Activated CD4-positive, CD25-positive, alpha-beta regulatory T cell treated with anti-CD3 and anti-CD28 coated beads, Interleukin-2, amount 50 U/mL, for 16 hours (primary cell): Measurements from ENCODE around the gene GRID1.

ENCODE experiments used
- DNase-seq: peaks from one replicate; pipeline ENCODE4 v3.0.0-alpha.2; 2020; ENCODE audit warnings: low read depth, low spot score

Gene GRID1

GRCh38 chr10:86366033-86366901, at the start of gene GRID1:
Gene GRID1, minus strand, starts transcription at chr10:86366795.
- DNase-seq: no peak

DNA sequence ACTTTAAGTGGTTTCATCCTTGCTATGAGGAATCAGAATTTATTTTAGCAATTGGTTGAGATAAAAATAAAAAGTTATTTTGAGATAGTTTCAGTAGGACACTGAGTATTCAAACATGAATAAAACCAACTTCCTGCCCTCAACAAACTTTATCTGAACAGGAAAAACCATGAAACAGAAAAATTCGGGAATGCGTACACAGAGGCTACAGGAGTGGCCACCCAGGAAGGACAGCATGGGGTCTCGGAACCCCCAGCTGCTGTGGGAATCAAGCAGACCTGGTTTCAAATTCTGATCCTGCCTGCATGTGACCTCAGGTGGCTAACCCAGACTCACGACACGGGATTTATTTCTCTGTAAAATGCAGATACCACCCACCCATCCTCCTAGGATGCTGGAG, 49.0 kb upstream of the GRID1 start:
- no peak for DNase-seq

DNA sequence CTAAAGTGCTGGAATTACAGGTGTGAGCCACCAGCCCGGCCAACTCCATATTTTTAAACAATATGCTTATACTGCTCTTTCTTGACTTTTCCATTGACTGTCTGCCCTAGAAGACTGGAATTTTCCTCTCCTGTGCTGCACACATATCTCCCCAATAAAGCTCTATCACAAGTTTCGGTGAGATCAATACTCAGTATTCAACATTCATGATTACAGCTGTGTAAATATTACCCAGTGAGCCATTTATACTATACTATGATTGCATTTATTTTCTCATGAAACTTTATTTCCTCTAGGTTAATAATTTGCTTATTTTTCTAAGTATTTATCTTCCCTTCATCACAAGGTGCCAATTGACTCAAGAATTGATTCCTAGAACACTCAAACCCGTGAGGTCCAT, 48.5 kb upstream of the GRID1 start:
- no peak for DNase-seq

DNA sequence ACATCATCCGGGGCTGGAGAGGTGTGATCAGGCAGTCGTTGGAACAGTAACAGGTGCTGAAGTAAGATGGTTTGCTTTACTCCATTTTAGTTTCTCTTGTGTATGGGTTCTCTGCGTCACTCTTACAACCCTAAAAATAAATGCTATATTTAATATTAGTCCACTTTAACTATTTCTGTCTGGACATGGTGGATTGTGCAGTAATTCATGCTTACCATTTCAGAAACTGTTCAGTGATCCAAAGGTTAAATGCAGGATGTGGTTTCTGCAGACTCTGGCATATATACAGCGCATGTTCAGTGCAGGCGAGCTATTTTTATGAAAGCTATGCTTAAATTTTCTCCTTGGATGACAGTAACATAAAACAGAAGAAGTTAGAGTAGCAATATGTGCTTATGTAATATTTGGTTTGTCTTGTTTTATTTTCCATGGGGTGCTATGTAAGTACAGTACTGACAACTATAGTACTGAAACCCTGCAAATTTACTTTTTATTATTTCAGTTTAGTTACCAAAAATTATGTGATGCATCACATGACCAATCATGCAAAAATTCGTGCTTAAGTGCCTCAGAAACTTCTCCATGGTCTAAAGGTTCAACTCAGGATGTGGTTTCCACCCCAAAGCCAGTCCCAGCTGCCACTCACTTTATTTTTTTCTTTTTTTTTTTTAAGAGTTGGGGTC, 46.6 kb upstream of the GRID1 start:
- DNase-seq: no peak

DNA sequence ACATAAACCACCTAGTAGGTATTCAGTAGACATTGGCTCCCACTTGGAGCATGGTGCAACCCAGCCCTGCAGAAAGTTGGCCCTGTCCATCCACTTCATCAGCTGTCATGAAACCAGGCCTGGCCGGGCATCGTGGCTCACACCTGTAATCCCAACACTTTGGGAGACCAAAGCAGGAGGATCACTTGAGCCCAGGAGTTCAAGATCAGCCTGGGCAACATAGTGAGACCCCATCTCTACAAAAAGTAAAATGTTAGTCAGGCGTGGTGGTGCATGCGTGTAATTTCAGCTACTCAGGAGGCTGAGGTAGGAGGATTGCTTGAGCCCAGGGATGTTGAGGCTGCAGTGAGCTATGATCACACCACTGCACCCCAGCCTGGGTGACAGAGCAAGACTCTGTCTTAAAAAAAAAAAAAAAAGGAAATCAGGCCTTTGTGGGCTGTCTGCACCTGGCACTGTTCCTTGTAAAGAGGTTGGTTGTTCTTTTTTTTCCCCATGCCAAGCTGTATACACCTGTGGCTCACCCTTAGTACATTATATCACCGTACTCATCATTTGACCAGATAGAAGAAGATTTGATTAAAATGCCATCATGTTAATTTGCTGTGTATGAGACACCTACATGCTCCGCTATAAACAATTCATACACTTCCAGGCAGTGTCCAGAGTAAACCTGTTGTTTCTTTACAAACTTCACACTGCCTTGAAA, 45.4 kb upstream of the GRID1 start:
- no peak for DNase-seq

GRCh38 chr10:86411281-86411841, 44.8 kb upstream of the GRID1 start:
- no peak for DNase-seq

DNA sequence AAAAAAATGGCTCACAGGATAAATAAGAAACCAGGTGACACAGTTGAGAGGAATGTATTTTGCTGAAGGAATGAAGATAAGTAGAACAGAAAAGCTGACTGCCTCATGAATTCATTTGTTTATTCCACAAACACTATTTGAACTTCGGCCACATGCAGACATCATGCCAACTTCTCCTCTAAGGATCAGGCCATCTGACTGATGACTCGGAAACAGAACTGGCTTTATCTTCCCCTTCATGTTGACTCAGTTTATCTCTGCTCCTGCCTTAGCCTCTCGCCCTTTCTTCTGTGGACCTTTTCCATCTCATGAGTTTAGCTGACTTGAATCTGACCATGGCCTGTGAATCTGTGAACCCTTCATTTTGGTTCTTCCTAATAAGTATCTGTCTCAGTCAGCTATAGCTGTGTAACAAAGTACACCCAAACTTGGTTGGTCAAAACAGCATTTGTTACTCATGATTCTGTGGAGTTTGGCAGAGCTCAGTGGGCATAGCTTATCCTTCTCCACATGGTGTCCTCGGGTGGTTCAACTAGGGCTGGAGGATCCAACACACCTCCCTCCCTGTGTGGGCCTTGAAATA, 44.0 kb upstream of the GRID1 start:
- DNase-seq: no peak

DNA sequence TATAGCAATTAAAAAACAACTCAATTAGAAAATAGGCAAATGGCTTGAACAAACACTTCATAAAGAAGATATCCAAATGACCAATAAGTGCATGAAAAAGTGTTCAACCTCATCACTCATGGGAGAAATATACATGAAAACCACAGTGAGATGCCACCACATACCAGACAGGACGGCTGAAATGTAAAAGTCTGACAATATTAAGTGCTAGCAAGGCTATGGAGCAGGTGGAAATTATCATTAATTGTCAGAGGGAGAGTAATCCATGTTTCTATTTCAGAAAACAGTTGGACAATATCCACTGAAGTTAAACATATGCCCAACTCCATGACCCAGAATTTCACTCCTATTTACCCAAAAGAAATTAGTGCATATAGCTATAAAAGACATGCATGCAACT, 42.6 kb upstream of the GRID1 start:
- DNase-seq: no peak

DNA sequence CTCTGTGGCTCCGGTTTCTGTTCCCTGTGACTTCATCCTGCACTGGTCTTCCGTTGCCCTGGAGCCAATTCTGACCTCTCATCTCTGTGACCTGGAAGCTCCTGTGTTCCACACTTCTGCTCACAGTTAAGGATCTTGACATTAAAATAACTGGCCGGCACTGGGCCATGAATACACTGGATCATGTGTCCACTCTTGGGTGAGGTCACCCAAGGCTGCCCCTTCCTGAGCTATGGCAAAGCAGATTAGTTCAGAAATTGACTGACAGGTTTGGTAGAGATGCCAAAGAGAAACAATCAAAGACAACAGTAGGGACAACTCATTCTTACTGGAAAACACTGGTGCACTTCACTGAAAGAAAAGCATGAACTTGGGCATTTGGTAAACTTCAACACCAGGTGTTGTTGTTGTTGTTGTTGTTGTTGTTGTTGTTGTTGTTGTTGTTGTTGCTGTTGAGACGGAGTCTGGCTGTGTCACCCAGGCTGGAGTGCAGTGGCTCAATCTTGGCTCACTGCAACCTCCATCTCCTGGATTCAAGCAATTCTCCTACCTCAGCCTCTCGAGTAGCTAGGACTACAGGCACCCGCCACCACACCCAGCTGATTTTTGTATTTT, 36.7 kb upstream of the GRID1 start:
- no peak for DNase-seq

- no peak for DNase-seq
Measured at GRCh38 chr10:86402283-86402941, 35.8 kb upstream of the GRID1 start.

DNA sequence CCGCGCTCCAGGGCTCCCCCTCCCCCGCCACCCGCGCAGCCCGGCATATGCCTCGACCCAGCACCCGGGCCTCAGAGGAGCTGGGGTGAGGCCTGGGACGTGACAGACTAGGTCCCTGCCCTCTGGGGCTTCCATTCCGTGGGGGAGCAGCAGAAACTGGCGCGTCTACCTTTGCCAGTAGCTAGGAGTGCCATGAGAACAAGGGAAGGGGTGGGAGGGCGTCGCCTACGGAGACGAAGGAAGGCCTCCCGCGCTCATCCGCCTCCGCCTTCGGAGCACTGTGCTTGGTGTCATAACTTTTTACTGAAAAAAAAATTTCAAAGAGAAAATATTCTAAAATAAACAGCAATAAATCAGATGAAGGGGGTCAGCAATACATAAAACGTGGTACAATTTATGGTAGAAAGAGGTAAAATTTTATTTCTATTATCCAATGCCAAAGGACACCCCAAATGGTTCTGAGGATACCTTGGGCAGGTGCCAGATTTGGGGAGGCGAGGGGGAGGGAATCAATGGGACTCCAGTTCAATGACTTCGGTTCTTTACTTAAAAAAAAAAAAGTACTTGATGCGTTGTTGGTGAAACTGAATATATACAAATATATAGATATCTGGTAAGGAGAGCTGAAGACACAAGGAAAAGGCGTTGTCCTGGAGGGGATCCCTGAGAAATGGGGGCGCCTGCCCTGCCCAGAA, 35.1 kb upstream of the GRID1 start:
- DNase-seq: no peak

DNA sequence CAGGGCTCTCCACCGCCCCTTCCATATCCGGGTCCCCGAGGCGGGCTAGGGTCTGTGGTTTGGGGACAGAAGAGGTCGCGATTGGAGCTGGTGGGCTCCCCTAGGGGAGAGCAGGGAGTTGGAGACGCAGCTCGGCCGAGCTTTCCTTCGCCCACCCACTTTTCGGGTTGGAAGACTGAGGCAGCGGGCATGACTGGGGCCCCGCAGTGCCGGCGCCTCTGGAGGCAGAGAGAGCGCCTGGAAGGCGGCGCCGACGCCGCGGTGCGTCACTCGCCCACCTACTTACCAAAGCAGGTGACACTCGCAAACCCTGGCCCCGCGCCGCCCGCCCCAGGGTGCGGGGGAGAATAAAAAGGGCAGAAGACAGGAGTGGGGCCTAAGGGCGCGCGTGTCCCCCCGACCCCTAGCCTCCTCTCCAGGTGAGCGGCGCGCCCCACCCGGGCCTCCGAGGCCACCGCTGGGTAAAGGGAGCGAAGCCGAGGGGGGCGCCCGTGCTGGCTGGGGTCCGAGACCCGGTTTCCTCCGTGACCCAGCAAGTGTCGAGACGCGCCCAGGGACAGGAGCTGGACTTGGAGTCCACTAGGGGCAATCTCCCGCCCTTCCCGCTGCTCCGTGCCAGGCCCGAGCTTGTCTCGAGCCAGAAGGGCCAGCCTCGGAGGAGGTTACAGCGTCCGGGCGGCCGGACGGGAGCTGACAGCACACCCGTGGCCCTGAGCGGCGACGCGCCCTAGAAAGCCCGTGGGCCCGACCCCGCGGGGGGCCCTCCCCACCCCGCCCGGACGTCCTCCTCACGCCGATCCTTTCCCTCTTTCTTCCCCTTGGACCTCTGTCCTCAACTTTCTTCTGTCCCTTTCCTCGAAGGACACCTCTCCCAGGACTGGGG, 34.4 kb upstream of the GRID1 start:
- peak; percentile 58 for DNase-seq

- DNase-seq: peak; percentile 86
Measured at GRCh38 chr10:86399879-86400704, 33.5 kb upstream of the GRID1 start.

DNA sequence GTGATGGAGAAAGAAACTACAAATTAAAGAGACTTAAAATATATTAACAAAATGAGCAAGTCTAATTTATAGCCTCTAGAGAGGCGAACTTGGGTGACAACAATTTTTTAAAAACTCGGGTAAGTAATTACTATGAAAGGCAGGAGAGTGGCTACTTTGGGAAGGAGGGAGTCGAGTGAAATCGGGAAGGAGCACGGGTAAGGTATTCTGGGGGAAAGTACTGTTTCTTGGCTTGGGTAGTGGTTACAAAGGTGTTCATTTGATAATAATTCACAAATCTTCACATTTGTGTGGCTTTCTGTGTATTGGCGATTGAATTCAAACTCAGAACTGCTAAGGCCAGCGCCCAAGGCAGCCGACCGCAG, 32.9 kb upstream of the GRID1 start:
- no peak for DNase-seq

- no peak for DNase-seq
Measured at GRCh38 chr10:86397120-86397519, 30.5 kb upstream of the GRID1 start.

- DNase-seq: no peak
Measured at GRCh38 chr10:86393862-86394455, 27.4 kb upstream of the GRID1 start.

GRCh38 chr10:86393362-86393761, 26.8 kb upstream of the GRID1 start:
- DNase-seq: no peak

- DNase-seq: no peak
Measured at GRCh38 chr10:86392723-86393094, 26.1 kb upstream of the GRID1 start.
